ENCODE results near the gene VRK2.
"Not testable (repeated sequence)": the region's sequence is repeated elsewhere in the genome, so short reads cannot be mapped to it uniquely, and the experiment has no call there.

The VRK2 gene

DNA sequence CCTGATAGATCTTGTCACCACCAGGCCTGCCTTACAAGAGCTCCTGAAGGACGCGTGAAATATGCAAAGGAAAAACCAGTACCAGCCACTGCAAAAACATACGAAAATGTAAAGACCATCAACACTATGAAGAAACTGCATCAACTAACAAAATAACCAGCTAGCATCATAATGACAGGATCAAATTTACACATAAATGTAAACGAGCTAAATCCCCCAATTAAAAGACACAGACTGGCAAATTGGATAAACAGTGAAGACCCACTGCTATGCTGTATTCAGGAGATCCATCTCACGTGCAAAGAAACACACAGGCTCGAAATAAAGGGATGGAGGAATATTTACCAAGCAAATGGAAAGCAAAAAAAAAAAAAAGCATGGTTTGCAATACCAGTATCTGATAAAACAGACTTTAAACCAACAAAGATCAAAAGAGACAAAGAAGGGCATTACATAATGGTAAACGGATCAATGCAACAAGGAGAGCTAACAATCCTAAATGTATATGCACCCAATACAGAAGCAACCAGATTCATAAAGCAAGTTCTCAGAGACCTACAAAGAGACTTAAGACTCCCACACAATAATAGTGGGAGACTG lies 123.8 kb downstream of the VRK2 start:
- DNase-seq = not testable (repeated sequence)

DNA sequence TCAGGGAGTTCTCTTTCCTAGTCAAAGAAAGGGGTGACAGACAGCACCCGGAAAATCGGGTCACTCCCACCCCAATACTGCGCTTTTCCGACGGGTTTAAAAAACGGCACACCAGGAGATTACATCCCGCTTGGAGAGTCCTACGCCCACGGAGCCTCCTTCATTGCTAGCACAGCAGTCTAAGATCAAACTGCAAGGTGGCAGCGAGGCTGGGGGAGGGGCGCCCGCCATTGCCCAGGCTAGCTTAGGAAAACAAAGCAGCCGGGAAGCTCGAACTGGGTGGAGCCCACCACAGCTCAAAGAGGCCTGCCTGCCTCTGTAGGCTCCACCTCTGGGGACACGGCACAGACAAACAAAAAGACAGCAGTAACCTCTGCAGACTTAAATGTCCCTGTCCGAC lies 125.2 kb downstream of the VRK2 start:
- DNase-seq = not testable (repeated sequence)

- DNase-seq = not testable (repeated sequence)
These were observed 130.6 kb downstream of the VRK2 start for GRCh38 chr2:58177187-58177586.

GRCh38 chr2:58180175-58180574 lies 133.6 kb downstream of the VRK2 start:
- not testable (repeated sequence) for DNase-seq

- no peak for DNase-seq
These were observed 134.0 kb downstream of the VRK2 start for GRCh38 chr2:58180635-58181034.

DNA sequence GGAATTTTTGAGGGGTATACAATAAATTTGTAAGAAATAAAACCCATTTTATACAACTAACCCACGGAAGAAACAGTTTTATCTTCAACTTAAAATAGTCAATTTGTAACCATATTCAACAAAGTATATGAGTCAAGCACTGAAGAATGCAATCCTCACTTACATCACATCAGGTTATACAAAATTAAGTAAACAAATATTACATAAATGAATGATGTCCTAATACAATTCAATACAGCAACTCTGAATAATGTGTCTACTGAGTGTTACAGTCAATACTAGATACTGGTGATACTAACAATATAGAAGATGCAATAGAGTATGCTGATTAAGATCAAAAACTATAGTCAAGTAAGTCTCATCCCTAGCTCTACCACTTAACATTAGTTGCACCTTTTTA lies 135.9 kb downstream of the VRK2 start:
- DNase-seq = no peak

- no peak for DNase-seq
These were observed 139.9 kb downstream of the VRK2 start for GRCh38 chr2:58186501-58186900.

DNA sequence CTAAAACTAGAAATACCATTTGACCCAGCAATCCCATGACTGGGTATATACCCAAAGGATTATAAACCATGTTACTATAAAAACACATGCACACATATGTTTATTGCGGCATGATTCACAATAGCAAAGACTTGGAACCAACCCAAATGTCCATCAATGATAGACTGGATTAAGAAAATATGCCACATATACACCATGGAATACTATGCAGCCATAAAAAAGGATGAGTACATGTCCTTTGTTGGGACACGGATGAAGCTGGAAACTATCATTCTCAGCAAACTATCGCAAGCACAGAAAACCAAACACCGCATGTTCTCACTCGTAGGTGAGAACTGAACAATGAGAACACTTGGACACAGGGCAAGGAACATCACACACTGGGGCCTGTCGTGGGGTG lies 140.4 kb downstream of the VRK2 start:
- not testable (repeated sequence) for DNase-seq

DNA sequence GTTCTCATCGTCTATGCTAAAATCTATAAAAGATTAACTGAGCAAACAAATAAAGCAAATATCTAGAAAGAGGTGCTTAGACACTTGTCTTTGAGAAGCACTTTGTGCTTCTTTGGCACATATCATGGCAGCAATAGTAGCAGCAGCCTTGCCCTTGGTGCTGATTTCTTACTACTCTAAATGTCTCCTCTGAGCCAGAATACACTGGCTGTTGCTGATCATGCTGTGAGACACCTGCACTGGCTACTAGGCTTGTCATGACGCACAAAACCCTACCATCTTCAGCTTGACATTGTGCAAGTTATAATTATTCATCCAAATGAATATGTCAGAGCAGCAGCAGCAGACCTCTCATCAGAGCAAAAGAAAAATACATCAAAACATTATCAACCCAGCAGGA lies 147.9 kb downstream of the VRK2 start:
- DNase-seq = no peak

DNA sequence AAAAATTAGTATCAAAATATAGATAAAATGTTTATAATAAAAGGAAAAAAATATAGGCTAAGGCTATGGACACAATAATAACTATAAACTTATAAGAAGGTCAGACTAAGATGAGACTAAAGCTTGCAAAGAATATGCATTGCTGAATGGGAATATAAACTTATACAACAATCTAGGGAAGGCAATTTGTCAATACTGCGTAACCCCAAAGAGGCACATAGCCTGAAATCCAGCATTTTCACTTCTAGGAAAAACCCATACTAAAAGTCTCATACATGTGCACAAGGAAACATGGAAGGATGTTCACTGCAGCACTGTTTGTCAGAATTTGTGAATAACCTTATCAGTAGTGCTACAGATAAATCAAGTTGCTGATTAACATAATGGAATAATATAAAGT lies 149.1 kb downstream of the VRK2 start:
- DNase-seq = no peak

DNA sequence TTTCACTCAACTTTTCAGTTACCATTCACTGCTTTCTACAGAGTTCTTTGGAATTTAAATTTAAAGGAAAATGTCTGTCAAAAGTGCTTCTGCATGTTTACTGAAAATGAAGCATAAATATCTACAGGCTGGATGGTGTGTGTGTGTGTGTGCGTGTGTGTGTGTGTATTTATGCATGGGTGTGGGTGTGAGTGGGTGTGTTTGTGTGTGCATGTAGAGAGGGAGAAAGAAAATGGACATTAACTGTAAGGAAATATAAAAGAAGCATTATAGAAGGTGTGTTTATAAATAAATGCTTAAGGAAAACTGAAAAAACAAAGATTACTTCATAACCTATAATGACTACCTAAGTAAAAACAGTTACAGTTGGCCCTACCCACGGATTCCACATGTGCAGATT lies 151.3 kb downstream of the VRK2 start:
- no peak for DNase-seq

GRCh38 chr2:58202404-58202803 lies 155.8 kb downstream of the VRK2 start:
- DNase-seq = no peak

DNA sequence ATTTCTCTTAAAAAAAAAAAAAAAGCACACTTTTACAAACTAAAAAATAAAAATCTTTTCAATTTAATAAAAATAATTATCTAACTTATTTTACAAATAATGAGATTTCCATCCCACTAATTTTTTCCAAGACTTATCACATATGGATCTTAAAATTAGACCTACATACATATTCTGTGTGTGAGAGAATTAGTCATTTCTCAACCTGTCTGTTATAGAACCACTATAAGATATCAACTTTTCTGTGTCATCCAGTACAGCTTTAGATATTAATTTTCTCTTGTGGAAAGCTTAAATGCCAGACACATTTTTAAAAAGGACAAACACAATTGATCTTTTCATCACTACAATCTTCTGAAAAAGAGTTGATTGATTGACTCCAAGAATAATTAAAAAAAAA lies 156.4 kb downstream of the VRK2 start:
- DNase-seq = no peak

GRCh38 chr2:58204195-58204959 lies 157.8 kb downstream of the VRK2 start:
- no peak for DNase-seq

DNA sequence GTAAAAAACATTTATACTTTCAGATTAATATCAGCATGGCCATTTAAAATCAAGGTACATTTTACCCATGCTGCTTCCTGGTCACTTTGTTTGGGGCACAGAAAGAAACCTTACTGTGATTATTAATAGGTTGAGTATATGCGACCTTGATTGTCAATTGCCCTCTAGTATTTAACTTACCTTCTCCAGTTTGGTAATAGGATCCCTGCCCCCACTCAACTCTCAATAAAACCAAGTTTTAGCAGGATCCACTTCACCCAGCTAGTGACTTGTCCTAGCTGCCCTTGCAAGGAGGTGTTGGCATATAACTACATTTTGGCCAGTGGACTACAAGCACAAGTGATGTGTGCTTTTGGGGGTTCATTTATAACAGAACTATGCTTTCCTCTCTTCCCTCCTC lies 160.2 kb downstream of the VRK2 start:
- no peak for DNase-seq

- DNase-seq = no peak
These were observed 160.6 kb downstream of the VRK2 start for GRCh38 chr2:58207189-58207588.
